CD4-positive, alpha-beta T cell treated with Interleukin-12 subunit alpha and Interleukin-12 subunit beta, for 1 hour (primary cell): ENCODE results near the gene SARS2.
"Not testable (repeated sequence)": the region's sequence is repeated elsewhere in the genome, so short reads cannot be mapped to it uniquely, and the experiment has no call there.

ENCODE experiments used
- DNase-seq: peaks from one replicate; pipeline ENCODE4 v3.0.0-alpha.2; 2020

SARS2 gene

GRCh38 chr19:38929929-38930775 is at the start of gene SARS2:
SARS2 (minus strand) TSS chr19:38930763; CDS start chr19:38930736, 27 bp downstream.
- peak; percentile 94 for DNase-seq

- DNase-seq, result no peak
Observed at GRCh38 chr19:38979812-38980211, 49.2 kb upstream of the SARS2 start.

GRCh38 chr19:38978326-38978689 is 47.7 kb upstream of the SARS2 start:
- no peak for DNase-seq

- DNase-seq, result no peak
Observed at GRCh38 chr19:38977445-38978325, 47.1 kb upstream of the SARS2 start.

GRCh38 chr19:38975861-38976271 is 45.3 kb upstream of the SARS2 start:
- no peak for DNase-seq

- DNase-seq, result no peak
Observed at GRCh38 chr19:38975214-38975860, 44.8 kb upstream of the SARS2 start, which contains the start of gene FBXO17. FBXO17 (minus strand) TSS chr19:38975742; CDS start chr19:38950319, 25,423 bp downstream.

- no peak for DNase-seq
Observed at GRCh38 chr19:38974624-38975213, 44.2 kb upstream of the SARS2 start.

- no peak for DNase-seq
Observed at GRCh38 chr19:38971672-38972071, 41.1 kb upstream of the SARS2 start.

GRCh38 chr19:38970664-38971532 is 40.3 kb upstream of the SARS2 start:
- no peak for DNase-seq

GRCh38 chr19:38966149-38966548 is 35.6 kb upstream of the SARS2 start:
- not testable (repeated sequence) for DNase-seq

- no peak for DNase-seq
Observed at GRCh38 chr19:38964738-38965137, 34.2 kb upstream of the SARS2 start.

GRCh38 chr19:38959618-38960017 is 29.1 kb upstream of the SARS2 start:
- DNase-seq, result no peak

- no peak for DNase-seq
Observed at GRCh38 chr19:38958301-38958700, 27.7 kb upstream of the SARS2 start.

GRCh38 chr19:38956264-38956663 is 25.7 kb upstream of the SARS2 start:
- DNase-seq, result no peak

- DNase-seq, result no peak
Observed at GRCh38 chr19:38953677-38954076, 23.1 kb upstream of the SARS2 start.

- DNase-seq, result peak; percentile 58
Observed at GRCh38 chr19:38952395-38953165, 22.0 kb upstream of the SARS2 start.

GRCh38 chr19:38951187-38951586 is 20.6 kb upstream of the SARS2 start:
- DNase-seq, result no peak

GRCh38 chr19:38949580-38950367 is 19.2 kb upstream of the SARS2 start:
- DNase-seq, result peak; percentile 87

GRCh38 chr19:38946229-38947010 is 15.9 kb upstream of the SARS2 start:
- no peak for DNase-seq
